GM19324 (cell line): ENCODE data around the gene EPHB1.
"Not testable (repeated sequence)": the region's sequence is repeated elsewhere in the genome, so short reads cannot be mapped to it uniquely, and the experiment has no call there.

Experiments
- ATAC-seq: cut with Tn5 transposase; IDR thresholded peaks from one replicate; pipeline ENCODE4 v1.9.1; 2021; ENCODE audit warnings: mild to moderate bottlenecking, moderate library complexity; ENCODE audit not compliant: unreplicated experiment, low FRiP score

Gene EPHB1

GRCh38 chr3:134775831-134776230 is 19.2 kb upstream of the EPHB1 start:
- ATAC-seq = no peak

- ATAC-seq = no peak
Measured at GRCh38 chr3:134776518-134776917, 18.5 kb upstream of the EPHB1 start.

- ATAC-seq = no peak
Measured at GRCh38 chr3:134777341-134777740, 17.7 kb upstream of the EPHB1 start.

GRCh38 chr3:134788283-134788682 is 6.8 kb upstream of the EPHB1 start:
- ATAC-seq = not testable (repeated sequence)

GRCh38 chr3:134790065-134790464 is 5.0 kb upstream of the EPHB1 start:
- no peak for ATAC-seq

DNA sequence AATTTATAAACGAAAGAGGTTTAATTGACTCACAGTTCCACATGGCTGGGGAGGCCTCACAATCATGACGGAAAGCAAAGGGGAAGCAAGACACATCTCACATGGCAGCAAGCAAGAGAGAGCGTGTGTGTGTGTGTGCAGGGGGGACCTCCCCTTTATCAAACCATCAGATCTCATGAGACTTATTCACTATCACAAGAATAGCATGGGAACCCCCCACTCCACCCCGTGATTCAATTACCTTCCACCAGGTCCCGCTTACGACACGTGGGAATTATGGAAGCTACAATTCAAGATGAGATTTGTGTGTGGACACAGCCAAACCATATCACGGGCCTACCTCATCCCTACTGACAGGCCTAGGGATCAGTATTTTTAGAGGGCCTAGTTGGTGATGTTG is 3.1 kb upstream of the EPHB1 start:
- no peak for ATAC-seq

GRCh38 chr3:134792700-134793099 is 2.4 kb upstream of the EPHB1 start:
- ATAC-seq = no peak

DNA sequence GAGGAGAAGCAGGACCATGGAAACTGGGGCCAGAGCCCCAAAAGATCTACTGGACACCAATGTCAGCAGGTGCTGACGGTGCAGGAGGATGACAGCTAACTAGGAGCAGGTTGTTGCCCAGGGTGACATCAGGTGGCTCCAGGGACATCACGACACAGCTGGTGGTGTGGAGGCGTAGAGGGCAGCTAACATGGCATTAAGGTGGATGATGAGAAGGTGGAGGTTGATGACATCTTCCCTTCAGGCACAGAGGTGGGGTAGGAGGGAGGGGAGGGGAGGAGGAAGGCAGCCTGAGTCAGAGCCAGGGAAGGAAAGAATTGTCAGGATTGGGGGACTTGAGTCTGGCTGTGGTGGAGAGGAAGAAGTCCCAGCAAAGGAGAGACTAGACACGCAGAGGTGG is 1.5 kb upstream of the EPHB1 start:
- ATAC-seq = no peak

- ATAC-seq = no peak
Measured at GRCh38 chr3:134794323-134794722, 737 bp upstream of the EPHB1 start.

- peak; percentile 12 for ATAC-seq
Measured at GRCh38 chr3:134795746-134796280, 753 bp downstream of the EPHB1 start.

DNA sequence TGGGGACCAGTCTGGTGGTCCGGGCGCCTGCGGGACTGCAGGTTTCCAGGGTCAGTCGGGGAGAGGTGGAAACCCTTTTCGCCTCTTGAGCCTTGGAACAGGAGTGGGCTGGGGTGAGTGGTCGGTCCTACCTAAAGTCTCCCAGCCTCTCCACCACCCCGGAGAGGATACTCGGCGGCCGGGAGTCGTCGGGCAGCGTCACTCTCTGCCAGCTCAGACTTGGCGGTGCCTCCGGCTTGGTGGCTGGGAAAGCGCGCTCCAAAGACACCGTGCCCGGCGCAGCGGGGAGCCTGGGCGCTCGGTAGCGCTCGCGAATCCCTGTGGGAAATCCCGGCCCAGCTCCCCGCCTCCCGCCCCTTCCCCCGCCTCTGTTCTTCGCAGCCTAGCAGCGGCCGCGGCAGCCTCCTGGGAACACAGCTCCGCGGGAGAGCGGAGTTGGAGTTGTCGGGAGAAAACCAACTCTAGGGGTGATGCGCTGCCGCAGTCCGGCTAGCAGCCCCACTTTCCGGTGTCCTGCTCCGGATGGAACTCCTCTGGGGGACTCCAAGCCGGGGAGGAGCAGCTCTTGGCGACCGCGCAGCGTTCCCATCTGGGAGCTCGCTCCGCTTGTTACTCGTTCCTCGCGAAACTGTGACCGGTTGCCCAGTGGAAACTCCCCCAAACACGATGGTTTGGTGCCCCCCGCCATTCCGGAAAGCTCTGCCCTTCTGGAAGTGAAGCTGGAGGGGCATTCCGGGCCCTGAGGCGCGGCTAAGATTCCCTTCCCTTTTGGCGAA is 1.4 kb downstream of the EPHB1 start:
- no peak for ATAC-seq

DNA sequence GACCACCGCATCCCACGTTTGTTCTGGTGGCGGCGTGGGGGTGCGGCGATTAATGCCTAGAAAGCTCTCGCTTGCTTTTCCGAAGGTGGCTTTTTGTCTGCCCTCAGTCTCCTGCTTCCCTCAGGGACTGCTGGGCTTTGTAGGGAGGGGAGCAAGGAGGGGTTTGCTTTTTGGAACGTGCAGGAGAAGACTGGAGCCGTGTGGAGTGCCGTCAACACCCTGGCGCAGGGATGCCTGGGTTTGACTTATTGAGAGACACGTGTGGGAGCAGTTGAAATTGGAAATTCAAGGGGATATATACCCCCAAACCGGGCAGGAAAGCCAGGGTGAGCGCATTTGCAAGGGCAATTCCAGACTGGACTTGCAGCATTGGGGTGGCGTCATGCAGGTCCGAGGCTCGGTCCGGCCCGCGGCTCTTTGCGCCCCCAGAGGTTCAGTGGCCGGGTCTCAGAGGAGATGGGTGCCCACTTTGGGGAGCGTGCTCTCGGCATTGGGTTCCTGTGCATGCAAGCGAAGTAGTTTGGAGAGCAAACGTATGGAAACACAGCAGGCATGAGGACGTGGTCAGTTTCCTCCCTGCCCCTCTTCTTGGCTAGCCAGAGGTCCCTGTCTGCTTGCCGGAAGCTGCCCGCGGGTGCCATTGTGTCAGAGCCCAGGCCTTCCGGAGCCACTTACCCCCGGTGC is 2.1 kb downstream of the EPHB1 start:
- ATAC-seq = no peak

DNA sequence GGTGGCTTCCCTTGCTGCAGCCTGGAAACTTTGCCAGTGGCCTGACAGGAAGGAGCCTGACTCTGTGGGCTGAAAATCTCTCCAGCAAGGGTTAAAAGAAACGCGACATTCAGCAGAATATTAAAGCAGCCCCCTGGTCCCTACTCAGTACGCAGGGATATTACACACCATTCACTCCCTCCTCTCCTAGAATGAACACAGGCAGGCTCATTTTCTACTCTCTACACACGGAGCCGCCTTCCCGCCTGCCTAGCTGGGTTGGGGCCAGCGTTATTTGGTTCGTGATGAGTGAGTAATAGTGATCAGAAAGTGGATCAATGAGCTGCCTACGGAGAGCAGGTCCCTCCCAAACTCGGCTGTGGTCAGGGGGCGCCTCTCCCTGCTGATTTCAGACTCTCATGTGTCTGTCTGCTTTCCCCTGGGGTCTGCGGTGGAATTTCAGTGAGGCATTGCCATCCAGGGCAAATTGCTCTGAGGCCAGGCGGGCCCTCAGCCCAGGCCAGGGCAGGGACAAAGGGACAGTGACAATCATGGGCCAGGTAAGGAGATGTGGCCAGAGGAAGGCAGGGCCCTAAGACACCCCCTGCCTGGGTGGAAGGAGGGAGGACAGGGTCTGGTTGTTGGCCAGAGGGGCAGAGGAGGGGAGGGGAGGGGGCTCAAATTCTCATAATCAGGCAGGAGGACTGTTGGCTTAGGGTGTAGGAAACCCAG is 2.8 kb downstream of the EPHB1 start:
- ATAC-seq = no peak

GRCh38 chr3:134798681-134799311 is 3.7 kb downstream of the EPHB1 start:
- no peak for ATAC-seq

DNA sequence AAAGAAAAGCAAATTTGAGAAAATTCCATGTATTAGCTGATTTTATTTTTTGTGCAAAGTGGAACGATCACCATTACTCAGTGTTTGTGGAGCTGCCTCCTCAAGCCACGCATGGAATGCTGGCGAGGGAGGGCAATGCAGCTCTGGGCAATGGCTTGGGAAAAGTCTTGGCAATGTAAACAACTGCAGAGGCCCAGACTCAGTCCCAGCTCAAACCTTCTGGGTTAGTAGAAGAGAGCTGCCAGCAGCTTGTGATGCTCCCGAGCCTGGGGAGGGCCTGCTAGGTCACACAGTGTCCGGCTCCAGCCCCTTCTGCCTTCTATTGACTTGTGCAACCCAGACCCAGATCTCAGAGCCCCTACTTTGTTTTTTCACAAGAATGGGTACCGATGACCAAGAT is 4.3 kb downstream of the EPHB1 start:
- no peak for ATAC-seq

- no peak for ATAC-seq
Measured at GRCh38 chr3:134801204-134801958, 6.3 kb downstream of the EPHB1 start.

DNA sequence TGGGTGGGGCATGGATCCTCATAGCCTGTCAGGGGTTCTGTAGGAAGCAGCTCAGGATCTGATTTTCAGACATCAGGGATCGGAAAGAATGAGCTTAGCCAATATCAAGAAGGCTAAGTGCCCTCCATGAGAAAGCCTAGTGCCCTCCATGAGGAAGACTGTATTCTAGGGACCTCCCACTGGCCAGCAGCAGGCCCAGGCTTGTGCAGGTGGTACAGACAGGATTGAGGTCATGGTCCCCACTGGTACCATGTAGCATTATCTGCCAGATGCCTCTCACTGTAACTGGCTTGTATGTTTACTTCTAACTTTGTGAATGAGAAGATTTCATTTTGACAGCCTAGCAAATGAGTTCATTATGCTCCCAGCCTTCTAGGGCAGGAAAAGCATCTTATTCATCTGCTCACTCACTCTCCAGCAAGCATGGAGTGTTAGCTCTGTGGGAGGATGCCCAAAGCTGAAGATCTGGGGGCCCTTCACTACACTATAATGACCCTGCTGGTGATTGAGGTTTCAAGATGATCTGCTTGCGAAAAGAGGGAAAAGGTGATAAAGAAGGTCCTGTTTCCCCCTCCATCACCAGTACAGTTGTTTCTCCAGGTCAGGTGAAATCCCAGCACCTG is 7.5 kb downstream of the EPHB1 start:
- peak; percentile 8 for ATAC-seq

- peak; percentile 41 for ATAC-seq
Measured at GRCh38 chr3:134803051-134803505, 8.0 kb downstream of the EPHB1 start.

- no peak for ATAC-seq
Measured at GRCh38 chr3:134803652-134804051, 8.6 kb downstream of the EPHB1 start.
